ENCODE results near the gene CERT1.

CERT1 gene

DNA sequence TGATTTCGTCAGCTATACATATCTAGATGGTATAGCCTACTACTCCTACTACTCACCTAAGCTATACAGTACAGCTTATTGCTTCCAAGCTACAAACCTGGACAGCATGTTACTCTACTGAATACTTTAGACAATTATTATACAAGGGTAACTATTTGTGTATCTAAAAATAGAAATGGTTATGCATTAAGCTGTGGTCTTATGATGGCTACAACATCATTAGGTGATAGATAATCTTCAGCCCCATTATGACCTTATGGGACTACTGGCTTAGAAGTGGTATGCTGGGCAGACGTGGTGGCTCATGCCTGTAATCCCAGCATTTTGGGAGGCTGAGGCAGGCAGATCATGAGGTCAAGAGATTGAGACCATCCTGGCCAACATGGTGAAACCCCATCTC lies 40.2 kb downstream of the CERT1 start:
- no peak for DNase-seq

DNA sequence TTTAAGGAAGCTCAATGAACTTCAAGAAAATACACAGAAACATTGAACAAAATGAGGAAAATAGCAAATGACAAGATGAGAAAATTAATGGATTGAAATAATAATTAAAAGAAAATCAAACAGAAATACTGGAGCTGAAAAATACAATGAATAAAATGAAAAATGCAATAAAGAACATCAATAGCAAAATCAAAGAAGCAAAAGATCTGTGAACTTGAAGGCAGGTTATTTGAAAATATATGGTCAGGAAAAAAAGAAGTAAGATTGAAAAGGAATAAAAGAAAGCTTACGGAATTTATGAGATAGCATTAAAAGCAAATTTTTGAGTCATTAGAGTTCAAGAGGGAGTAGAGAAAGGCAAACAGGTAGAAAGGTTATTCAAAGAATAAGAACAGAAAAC lies 42.4 kb downstream of the CERT1 start:
- no peak for DNase-seq

DNA sequence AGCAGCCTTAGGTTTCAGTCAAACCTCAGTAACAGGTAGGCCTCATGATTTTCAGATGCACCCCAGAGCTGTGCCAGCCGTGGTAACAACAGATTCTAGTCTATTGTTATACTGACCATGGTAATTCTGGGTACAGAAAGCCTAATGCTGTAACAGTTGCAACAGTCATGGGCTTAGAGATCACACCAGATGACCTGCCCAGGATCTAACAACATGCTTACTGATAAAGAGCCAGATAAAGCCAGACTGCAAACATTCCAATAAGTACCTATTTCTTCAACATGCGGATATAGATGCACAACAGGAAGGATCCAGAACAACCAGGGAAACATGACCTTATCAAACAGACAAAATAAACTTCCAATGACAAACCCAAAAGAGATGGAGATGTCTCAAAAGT lies 42.8 kb downstream of the CERT1 start:
- no peak for DNase-seq

DNA sequence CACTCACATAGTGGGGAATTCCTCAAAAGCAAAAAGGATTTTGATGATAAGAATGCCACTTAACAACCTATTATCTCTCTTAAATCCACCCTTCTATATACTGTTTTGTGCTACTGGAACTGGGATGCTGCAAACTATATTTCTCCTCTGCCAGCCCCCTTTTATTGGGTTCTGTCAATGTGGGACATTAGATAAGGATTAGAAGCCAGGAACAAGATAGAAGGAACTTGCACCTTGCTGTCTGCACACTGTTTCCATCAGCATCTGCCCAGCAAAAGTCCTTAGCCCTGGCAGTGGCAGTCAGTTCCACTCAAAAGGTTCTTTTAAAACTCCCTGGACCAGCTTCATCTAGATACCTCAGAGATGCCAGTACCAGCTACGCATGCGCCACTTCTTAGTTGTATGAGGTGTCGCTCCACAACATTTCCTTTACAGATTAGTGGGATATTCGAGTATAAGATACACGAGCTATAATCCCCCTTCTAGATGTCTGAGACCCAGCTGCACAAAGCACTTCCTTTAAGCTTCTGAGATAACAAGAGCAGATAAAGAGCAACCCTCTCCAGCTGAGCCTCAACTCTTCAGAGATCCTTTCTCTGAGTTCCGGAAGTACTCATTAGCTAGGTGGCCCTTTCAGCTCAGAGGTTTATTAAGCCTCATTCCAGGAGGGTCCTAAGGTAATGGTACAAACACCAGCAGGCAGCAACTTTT lies 45.3 kb downstream of the CERT1 start:
- DNase-seq: no peak

DNA sequence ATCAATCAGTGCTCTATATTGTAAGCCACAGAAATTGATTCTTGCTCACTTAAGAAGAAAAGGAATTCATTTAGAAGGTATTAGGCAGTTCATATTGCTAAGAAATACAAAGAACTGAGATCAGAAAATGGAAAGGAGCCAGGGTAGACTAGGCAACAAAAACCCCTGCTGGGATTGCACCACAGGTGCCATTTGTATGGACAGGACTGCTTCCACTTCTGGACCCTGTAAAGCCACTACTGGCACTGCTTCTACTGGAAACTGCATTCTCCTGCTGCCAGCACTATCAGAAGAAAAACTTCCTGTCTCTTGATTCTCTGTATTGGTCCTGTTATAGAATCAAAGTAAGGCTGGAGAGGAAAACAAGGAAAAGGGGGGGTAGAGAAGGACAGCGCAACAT lies 45.9 kb downstream of the CERT1 start:
- no peak for DNase-seq

DNA sequence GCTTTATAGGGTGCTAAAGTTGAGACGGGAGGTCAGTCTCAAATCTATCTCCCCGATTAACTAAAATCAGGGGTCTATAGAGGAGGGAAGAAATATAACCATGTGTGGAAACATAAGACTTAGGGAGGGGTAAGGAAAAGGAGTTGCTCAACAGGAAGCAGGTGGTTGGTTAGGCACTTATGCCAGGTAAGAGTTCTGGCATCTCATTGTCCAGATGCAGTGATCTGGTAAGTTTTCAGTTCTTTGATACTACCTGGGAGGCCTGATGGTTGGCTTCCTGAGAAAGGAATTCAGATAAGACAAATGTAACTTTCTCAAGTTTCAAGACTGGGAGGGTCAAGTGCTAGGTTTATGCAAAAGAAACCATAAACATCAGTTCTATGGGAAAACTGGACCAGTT lies 47.7 kb downstream of the CERT1 start:
- no peak for DNase-seq

DNA sequence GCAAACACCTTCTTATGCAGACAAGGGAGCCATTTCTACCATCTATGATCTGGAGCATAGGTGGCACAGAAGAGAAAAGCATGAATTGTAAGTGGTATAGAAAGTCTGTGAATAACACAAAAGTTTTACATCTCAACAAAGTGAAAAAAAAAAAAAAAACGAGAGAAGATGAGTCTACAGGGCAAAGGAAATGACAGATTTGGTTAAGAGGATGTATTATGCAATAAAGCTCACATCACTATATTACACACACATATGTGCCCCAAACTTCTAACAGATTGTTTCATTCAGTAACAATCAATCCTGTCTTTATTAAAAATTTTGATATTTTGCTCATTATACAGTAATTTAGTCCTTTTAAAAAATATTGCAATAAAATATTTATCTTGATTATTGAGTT lies 49.8 kb downstream of the CERT1 start:
- DNase-seq: no peak

DNA sequence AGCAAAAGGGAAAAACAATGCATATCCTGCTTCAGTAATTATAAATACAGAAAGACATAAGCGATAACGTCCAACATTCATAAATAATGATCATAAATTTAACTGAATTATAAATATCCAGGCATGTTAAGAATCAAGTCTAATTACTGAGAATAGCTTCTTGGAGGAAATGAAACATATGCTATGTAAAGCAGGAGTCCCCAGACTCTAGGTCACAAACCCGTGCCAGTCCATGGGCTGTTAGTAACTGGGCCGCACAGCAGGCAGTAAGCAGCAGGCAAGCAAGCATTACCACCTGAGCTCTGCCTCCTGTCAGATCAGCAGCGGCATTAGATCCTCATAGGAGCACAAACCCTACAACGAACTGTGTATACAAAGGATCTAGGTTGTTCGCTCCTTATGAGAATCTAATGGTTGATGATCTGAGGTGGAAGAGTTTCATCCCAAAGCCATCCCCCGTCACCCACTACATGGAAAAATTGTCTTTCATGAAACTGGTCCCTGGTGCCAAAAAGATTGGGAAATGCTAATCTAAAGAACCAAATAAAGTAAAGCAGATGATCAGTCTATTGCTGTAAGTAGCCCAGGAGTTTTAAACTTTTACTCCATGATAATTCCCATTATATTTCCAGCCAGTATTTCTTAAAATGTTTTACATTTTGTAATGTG lies 50.4 kb downstream of the CERT1 start:
- no peak for DNase-seq

DNA sequence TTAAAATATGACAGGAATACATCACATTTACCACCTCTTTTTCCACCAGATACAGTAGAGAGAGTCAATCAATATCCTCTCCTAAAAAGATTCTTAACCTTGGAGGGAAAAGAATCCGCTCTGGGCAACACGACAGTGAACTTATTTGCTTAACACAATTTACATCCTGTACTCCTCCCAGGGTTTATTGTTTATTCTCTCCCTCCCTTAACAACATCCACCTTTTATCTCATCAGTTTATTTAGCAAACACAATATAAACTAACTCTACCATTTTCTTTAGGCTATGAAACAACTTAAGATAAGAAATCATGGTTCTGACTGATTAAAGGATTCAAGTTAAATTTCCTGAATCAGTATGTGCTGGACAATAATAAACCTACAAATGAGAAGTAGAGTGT lies 50.9 kb downstream of the CERT1 start:
- DNase-seq: no peak

DNA sequence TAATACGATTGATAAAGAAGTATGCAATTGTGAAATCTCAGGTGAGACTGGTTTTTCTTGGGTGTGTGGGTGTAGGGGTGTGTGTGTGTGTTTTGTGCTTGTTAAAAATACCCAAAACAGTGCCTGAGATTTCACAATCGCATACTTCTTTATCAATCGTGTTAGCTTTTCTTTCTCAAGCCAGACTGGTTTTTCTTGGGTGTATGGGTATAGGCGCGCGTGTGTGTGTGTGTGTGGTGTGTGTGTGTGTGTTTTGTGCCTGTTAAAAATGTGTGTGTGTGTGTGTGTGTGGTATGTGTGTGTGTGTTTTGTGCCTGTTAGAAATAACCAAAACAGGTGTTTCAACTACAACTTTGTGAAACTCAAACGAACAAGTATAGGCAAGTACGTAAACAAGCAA lies 53.7 kb downstream of the CERT1 start:
- no peak for DNase-seq

DNA sequence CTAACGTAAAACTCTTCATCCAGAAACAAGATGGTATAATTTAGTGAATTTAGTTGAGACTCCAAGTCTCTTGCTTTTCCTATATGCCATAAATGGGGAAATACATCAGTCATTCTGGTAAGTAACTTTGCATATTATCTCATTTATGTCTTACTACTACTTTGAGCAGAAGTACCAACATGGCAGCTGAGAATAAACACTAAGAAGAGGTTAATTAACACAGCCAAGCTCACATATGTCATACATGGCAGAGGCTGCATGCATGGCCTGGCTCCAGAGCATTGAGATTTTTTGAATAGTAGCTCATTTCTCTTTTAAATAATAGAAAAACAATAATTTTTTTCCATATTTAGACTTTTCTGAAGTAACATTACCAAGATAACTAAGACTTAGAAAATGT lies 54.3 kb downstream of the CERT1 start:
- no peak for DNase-seq

DNA sequence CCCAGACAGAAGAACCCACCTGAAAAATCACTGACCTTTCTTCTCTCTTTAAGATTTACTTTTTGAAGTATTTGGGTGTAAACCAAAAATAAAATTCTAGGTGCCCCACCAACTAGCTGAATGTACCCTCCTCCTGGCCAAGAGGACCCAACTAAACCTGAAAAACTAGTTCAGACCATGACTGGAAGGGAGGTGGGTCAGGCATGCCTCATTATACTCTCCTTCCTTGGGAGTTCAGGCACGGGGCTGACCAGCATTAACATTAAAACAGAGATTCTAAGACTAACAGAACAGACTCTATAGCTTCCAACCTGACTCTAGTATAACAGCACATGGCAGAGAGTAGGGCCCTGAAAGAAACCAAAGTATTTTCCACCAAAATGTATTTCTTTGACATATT lies 61.4 kb downstream of the CERT1 start:
- DNase-seq: no peak

DNA sequence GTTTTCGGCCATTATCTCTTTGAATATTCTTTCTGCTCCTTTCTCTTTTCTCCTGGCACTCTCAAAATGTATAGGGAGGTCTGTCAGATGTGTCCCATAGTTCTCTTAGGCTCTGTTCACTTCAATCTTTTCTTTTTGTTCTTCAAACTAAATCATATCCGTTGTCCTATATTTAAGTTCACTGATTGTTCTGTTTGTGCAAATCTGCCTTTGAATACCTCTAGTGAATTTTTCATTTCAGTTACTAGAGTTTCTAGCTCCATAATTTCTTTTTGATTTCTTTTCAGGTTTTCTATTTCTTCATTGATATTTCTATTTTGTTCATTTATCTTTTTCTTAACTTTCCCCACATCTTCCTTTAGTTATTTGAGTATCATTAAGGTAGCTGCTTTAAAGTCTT lies 65.4 kb downstream of the CERT1 start:
- no peak for DNase-seq

DNA sequence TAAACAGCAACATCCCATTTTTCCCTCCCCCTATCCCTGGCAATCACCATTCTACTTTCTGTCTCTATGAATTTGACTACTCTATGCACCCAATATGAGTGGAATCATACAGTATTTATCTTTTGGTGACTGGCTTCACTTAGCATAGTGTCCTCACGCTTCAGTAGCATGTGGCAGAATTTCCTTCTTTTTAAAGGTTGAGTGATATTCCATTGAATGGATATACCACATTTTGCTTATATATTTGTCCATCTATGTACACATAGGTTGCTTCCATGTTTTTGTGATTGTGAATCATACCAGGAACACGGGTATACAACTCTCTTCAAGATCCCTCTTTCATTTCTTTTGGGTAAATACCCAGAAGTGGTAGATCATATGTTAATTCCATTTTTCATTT lies 69.9 kb downstream of the CERT1 start:
- no peak for DNase-seq

DNA sequence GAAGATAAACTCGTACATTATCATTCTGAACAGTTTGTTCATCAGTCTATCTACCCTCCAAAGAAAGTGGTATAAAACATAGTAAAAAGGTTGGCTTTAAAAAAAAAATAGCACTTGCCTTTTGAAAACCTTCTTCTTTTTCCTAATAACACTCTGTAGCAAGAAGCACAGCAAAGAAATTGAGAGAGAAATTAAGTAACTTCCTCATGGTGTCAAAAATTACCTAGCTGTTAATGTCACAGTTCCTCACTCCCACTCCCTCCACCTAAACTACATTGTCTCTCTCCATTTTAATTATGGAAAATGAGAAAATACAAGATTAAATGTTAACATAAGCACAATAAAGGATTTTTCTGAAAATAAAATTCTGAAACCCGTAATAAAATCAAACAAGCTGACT lies 72.2 kb downstream of the CERT1 start:
- no peak for DNase-seq

DNA sequence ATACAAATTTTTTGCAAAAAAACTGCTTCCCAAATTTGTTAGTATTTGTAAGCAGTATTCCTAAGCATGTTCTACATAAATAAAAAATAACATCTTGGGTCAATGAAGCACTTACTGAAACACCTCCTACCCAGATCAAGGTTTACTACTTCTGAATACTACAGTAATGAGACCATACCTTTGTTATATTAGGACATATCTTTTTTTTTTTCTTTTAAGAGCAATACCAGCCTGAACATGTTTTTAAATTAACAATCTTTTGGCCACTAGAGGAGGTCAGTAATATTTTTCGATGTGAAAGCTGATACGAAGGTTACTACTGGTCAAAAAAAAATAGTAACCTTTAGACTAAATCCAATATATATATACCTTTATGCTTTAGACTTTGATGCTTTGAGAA lies 72.7 kb downstream of the CERT1 start:
- DNase-seq: no peak

DNA sequence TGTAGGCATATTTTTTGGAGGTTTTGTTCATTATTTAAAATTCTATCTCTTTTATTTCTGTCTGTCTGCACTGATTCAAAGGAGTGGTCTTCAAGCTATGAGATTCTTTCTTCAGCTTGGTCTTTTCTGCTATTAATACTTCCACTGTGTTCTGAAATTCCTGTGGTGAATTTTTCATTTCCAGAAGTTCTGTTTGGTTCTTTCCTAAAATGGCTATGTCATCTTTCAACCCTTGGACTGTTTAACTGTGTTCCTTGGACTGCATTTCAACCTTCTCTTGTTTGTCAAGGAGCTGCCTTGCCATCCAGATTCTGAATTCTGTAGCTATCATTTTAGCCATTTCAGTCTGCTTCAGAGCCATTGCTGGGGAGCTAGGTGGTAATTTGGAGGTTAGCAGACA lies 76.3 kb downstream of the CERT1 start:
- no peak for DNase-seq

DNA sequence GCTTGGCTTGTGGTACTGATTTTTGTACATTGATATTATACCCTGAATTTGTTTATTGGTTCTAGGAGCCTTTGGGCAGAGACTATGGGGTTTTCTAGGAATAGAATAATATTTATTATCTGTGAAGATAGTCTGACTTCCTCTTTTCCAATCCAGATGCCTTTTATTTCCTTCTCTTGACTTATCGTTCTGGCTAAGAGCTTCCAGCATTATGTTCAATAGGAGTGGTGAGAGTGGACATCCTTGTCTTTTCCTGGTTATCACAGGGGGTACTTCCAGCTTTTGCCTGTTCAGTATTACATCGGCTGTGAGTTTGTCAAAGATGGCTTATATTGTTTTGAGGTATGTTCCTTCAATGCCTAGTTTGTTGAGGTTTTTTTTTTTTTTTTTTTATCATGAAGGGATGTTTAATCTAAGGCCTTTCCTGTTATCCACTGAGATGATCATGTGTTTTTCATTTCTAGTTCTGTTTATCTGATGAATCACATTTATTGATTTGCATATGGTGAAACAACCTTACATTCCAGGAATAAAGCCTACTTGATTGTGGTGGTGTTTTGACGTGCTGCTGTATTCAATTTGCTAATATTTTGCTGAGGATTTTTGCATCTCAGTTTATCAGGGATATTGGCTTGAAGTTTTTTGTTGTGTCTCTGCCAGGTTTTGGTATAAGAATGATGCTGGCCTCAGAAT lies 77.5 kb downstream of the CERT1 start:
- DNase-seq: no peak

DNA sequence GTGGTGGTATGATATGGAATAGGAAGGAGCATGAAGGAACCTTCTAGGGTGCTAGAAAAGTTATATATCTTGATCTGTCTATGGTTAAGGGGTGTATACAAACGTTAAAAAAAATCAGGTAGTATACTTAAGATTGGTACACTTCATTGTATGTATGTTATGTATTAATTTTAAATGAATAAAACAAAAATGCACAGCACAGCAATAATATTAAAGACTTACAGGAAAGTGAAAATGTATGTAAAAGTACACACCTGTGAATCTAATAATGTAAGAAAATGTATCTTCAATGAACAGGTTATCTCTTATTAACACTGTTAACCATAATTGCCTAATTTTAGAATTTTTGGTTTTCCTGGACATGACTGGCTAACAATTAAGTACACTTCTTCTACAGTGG lies 97.2 kb downstream of the CERT1 start:
- DNase-seq: no peak

DNA sequence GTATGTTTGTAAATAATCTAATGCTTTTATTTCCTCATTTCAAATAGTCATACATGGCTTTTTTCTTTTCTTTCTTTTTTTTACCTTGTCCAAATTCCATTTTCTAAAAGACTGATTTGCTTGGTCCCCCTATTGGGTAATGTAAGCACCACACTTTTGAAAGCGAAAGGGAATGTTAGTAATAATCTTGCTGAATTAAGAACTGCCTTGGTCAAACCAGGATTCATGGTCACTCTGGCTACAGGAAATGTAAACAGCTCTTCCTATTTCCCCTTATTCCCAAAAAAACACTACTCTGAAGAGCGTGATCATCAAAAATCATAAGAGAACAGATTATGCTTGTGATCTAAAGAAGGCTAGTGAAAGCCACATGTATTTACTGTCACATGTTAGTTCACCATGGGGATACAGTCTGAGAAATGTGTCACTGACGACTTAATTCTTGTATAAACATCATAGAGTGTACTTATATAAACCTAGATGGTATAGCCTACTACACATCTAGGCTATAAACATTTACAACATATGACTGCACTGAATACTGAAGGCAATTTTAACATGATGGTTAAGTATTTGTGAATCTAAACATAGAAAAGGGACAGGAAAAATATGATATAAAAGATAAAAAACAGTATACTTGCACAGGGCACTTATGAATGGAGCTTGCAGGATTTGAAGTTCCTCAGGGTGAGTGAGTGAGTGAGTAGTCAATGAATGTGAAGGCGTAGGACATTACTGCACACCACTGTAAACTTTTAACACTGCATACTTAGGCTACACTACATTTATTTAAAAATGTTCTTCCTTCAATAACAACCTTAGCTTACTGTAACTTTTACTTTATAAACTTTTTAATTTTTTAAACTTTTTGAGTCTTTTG lies 99.1 kb downstream of the CERT1 start:
- no peak for DNase-seq

DNA sequence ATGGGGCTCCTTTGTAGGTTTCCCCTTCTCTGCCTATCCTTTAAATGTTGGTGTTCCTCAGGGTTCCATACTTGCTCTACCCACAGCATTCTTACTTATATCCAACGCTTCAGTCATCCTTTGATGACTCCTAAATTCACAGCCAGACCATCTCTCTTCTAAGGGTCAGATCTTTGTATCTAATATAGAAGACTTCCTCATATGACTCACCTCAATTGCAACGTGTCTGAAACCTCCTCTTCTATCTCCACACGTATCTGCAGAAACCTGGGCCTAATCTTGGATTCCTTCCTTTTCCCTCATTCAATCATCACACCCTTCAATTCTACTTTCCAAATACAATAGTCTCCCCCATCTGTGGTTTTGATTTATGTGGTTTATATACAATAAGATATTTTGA lies 106.1 kb downstream of the CERT1 start:
- DNase-seq: no peak

DNA sequence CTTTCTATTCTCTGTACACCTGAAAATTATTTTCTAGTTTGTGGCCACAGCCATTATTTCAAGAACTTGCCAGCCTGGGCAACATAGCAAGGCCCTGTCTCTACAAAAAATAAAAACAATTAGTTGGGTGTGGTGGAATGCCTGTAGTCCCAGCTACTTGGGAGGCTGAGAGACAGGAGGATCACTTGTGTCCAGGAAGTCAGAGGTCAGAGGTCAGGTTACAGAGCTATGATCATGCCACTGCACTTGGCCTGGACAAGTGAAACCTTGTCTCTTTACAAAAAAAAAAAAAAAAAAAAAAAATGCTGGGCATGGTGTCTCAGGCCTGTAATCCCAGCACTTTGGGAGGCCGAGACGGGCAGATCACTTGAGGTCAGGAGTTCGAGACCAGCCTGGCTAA lies 116.2 kb downstream of the CERT1 start:
- DNase-seq: no peak

DNA sequence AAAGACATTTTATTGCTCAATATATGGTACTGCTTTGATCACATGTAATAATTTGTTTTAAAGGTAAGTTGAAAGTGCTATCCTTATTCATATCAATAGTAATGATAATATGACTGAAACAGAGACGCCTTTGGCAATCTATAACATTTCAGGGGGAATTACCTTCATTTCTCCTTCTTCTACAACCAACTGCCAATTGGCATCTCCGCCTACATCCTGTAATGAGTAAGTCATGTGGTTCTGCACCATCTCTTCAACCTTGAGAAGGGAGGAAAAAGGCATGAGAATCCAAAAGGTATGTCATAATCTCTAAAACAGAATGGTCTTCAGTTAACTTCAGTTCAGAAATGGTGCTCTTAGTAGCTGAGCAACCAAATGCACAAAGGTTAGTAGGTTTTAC lies 122.0 kb downstream of the CERT1 start:
- no peak for DNase-seq

DNA sequence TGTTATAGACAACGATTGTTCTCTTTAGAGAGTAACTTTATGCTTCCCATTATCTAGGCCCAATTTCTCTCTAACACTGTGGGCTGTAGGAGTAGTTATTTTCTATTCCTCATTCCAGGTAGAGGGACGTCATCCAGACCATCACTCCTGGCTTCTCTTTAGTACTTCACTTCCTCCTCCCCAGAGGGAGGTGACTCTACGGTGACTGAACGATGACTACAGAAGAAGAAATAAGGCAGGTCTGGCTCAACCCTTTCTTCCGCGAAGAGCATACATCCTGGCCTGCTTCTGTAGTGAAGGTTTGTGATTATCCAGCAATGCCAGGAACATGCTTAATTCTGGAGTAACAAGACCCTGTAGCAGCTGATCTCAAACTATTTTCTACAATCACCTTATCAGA lies 123.6 kb downstream of the CERT1 start:
- DNase-seq: no peak

All from activated gamma-delta T cell treated with Interleukin-2 at 50 U/mL for 16 hours (primary cell).